Colon (tissue), 2 donors: ENCODE results near the gene PDE4B.
"Not testable (repeated sequence)": the region's sequence is repeated elsewhere in the genome, so short reads cannot be mapped to it uniquely, and the experiment has no call there.

Source experiments
- FAIRE-seq: peaks from 2 replicates; lab custom pipeline; 2012; peaks lifted over from hg19 to GRCh38; lab: Jason Lieb, UNC
- donor health status: control.
- donor health status: control.

PDE4B gene

GRCh38 chr1:65995336-65995735 is 202.6 kb downstream of the PDE4B start:
- FAIRE-seq, result no peak

DNA sequence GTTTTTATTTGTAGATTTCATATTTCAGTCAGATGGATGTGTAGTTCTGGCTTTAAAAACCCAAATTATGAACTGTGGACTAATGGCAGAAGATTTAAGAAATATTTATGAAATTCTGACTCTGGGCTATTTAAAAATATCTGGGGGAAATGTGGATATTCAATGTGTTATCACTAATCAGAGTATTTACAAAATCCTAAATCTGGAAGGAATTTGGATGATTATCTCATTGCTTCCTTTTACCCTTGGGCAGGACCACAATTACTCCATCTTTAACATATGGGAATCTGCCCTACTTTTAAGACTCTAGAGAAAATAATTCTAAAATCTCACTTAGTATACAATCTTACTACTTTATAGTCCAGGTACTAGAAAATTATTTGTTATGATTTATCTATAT is 203.2 kb downstream of the PDE4B start:
- FAIRE-seq, result no peak

DNA sequence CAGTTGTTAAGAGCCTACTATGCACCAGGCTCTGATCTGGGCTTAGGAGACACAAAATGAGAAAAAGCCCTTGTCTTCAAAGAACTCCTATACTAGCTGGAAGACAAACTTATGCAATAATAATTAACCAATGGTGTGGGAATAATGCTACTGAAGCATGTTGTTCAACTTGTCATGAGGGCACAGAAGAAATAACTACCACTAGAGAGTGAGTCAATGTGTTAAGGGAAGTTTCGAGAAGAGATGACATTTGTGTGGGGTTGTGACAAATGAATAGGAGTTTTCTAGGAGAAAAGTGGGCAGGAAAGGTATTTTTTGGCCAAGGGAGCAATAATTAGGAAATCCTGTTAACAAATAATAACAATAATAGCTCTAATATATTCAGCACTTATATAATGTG is 205.0 kb downstream of the PDE4B start:
- no peak for FAIRE-seq

- no peak for FAIRE-seq
These were observed 206.3 kb downstream of the PDE4B start for GRCh38 chr1:65998763-65999583.

DNA sequence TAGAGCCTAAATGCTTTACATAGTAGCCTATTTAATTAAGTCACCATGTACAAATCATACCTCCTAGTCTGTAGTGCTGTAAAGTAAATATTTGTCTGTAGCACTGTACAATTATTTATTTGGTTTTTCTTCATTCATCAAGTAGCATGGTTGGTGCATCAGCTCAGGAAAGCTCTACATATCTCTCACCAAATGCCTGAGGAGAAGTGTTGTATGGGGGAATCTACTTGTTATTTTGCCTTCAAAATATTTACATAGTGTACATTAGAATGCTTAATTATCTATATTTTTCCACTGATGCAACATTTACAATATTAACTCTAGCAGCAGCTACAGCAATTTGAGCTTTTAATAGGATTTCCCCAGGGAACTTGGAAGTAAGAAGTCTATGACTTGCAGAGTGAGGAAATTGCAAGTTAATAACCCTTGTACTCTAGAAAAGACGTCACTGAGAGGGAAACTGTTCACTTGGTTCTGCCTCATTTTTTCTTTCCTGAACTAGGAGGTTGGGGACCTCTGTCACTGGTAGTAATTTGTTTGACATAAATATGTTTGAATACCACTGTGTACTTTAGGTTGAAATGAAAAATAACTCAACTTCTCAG is 207.4 kb downstream of the PDE4B start:
- no peak for FAIRE-seq

DNA sequence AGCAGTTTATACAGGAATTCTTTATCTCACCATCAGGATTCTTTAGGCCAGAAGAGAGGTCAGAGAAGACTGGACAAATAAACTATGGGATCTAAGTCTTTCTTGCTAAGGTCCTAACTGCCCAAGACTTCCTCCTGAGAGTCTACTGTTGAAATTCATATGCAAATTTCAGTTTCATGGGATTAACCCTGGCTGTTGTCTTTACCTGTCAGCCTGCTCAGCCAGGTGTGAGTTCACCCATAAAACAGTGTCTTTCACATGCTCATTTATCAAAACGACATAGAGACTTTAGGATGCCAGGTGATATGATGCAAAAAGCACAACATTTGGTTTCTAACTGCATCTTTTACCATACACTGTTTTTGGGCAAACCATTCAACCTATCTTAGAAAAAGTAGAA is 211.0 kb downstream of the PDE4B start:
- no peak for FAIRE-seq

DNA sequence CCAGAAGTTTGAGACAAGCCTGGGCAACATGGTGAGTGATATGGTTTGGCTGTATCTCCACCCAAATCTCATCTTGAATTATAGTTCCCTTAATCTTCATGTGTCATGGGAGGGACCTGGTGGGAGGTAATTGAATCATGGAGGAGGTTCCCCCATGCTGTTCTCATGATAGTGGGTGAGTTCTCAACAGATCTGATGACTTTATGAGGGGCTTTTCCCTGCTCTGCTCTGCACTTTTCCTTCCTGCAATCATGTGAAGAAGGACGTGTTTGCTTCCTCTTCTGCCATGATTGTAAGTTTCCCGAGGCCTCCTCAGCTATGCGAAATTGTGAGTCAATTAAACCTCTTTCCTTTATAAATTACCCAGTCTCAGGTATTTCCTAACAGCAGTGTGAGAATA is 213.8 kb downstream of the PDE4B start:
- not testable (repeated sequence) for FAIRE-seq

DNA sequence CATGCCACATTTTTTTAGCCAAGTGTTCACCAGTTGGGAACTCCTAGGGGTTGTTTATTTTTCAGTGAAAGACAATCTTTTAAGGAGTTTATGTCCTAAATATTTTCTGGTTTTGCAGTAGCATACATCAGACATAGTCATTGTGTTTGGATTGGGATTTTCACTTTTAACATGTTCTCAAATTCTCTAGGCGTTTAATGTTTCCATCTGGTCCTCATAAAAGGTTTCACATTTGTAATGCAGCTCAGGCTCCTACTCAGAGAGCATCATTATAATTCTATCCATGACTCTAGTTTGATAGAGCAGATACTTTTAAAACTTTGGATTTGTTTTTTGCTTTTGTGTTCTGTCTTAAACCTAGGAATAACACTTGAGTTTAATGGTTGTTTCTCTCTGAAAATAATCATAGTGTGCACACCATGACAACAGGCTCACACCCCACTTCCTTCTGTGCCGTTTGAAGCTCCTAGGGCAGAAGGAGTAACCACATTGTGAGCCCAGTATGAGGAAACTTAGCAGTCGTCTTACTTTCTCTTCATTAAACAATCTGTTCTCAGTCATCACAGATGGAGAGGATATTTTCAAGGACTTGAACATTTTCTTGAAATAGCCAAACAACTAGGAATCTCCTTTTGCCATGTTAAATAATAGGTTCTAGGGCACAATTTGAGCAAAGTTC is 219.6 kb downstream of the PDE4B start:
- no peak for FAIRE-seq

DNA sequence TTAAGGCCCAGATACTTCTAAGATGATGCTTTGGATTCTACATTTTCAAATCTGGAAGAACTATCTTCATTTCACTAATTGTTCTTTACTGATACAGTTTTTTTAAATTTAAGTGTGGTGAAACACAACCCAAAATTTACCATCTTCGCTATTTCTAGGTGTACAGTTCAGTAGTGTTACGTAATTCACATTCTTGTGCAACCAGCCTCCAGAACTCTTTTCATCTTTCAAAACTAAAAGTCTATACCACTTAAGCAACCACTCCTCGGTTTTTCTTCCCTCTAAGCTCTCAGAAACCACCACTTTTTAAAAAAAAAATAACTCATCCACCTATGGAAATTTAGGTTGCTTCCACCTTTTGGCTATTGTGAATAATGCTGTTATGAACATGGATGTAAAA is 220.7 kb downstream of the PDE4B start:
- FAIRE-seq, result no peak

DNA sequence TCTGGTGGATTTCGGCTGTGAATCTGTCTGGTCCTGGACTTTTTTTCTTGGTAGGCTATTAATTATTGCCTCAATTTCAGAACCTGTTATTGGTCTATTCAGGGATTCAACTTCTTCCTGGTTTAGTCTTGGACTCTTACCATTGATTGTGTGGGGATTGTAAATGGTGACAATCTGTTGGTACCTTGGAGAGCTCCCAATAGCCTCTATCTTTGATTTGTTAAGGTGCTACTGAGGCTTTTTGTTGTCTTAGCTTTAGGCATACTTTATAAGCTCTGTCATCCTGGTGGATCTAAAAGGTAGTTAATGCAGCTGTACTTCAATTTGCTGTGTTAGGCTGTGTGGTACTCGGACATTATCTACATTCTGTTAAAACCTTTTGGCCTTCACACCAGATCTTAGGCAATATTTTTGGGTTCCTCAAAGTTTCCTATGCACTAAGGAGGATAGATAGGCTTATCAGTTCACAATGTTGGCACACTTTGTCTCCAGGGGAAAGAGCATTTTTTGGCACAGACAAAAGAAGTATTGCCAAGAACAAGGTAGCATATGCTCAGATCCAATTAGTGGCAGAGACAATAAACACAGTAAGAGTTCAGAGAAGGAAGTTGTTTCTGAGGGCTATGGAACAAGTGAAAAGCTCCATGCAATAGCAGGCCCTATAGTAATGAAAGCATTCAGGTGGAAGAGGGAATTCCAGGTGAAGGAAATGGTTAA is 230.4 kb downstream of the PDE4B start:
- no peak for FAIRE-seq

DNA sequence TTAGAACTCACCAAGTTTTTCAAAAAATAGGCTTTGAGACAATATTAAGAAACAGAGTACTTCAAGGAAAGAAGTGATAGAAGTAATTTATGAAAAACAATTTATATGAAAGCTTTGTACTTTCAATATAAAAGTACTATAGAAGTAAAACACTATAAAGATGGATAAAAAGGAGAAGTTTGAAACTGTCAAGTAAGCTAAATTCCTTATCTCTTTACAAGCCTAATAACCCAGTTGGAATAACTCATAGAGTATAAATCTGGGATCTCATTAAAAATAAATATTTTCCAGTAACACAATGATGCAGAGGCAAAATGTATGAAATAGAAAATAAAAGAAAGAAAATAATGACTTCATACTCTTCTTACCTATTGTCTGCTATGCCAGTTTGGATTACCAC is 232.5 kb downstream of the PDE4B start:
- FAIRE-seq, result no peak

GRCh38 chr1:66028035-66028434 is 235.3 kb downstream of the PDE4B start:
- no peak for FAIRE-seq

GRCh38 chr1:66033781-66034180 is 241.1 kb downstream of the PDE4B start:
- FAIRE-seq, result no peak

DNA sequence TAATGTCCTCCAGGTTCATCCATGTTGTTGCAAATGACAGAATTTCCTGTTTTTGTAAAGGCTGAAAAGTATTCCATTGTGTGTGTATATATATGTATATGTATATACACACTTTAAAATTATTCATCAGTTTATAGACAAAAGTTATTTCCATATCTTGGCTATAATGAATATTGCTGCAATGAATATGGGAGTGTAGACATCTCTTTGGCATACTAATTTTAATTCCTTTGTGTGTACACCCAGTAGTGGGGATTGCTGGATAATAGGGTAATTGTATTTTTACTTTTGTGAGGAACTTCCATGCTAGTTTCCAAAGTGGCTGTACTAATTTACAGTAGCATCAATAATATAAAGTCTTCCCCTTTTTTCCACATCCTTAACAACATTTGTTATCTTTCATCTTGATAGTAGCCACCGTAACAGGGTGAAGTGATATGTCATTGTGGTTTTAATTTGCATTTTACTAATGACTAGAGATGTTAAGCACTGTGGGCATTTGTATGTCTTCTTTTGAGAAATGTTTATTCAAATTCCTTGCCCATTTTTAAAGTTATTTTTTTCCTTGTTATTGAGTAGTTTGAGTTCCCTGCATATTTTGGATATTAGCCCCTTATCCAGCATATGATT is 243.0 kb downstream of the PDE4B start:
- no peak for FAIRE-seq

- FAIRE-seq, result no peak
These were observed 249.0 kb downstream of the PDE4B start for GRCh38 chr1:66041654-66042053.

GRCh38 chr1:66043186-66043585 is 250.5 kb downstream of the PDE4B start:
- FAIRE-seq, result no peak

- no peak for FAIRE-seq
These were observed 252.2 kb downstream of the PDE4B start for GRCh38 chr1:66044912-66045311.

DNA sequence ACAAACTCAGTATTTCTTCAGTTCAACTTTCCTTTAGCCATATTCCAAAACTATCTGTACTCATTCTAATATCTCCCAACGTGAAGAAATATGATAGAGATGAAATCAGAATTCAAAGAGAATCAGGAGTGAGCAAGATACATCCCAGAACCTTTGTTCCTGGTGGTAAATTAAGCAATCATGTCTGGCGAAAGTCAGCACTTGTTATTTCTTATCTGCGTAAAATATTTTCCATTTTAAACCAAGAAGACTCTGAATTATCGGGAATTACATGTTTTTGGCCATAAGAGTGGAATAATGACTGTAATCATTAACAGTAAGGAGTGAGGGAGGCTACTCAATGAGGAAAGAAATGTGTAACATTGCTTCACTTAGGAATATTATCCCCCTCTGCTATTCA is 253.7 kb downstream of the PDE4B start:
- no peak for FAIRE-seq

GRCh38 chr1:66048011-66048410 is 255.3 kb downstream of the PDE4B start:
- no peak for FAIRE-seq

GRCh38 chr1:66050123-66050522 is 257.4 kb downstream of the PDE4B start:
- FAIRE-seq, result no peak

GRCh38 chr1:66050633-66051032 is 257.9 kb downstream of the PDE4B start:
- no peak for FAIRE-seq

DNA sequence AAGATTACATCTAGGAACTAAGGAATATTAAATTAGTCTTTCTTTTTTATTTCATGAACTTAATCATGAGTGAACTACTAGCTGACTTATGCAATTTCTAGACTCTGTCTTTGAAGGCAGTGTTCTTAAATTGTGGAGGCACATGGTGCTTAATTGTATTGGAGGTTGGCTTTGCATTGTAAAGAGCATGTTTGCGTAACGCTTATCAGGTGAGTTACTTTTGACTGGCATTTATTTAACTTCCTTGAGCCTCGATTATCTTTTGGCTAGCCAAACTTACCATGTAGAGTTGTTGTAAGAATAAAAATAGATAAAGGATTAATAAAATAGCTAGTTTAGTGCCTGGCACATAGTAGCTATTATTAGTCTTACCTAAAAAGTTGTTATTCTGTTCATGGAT is 262.4 kb downstream of the PDE4B start:
- FAIRE-seq, result no peak
